H1 (cell line): ENCODE data around the gene GNAI2. TPM values are rescaled to one million over a fixed set of nuclear protein-coding genes. Genes with fewer than 3 reads are reported as not detected.

ENCODE experiments used
- EZH2 ChIP-seq: fragments of 200-600 bp; sonication (generic); IDR thresholded peaks from 2 replicates; pipeline ENCODE4 v1.7.1; 2012; ENCODE audit warnings: low read depth, mild to moderate bottlenecking, moderate library complexity, low read length, inconsistent platforms; ENCODE audit not compliant: severe bottlenecking
- GABPA ChIP-seq: IDR thresholded peaks from 2 replicates; pipeline ENCODE4 v1.6.1; 2011; ENCODE audit warnings: mild to moderate bottlenecking, low read length, moderate library complexity, borderline replicate concordance; ENCODE audit not compliant: insufficient read depth
- KDM1A ChIP-seq: fragments of 200-600, 300-600 bp; sonication (generic); IDR thresholded peaks from 2 replicates; pipeline ENCODE4 v1.7.1; 2016; ENCODE audit warnings: mild to moderate bottlenecking, low read length, borderline replicate concordance
- KDM4A ChIP-seq: IDR thresholded peaks from one replicate; pipeline ENCODE4 v1.7.1; 2012; ENCODE audit warnings: low read depth, mild to moderate bottlenecking, moderate library complexity, low read length, inconsistent platforms; ENCODE audit not compliant: severe bottlenecking
- RAD21 ChIP-seq, 2 experiments: IDR thresholded peaks in 1 of 2; conservative IDR thresholded peaks in 1 of 2; 2 replicates each; pipeline ENCODE4 v1.6.1; 2011; ENCODE audit warnings: low read depth in 2 of 2, low read length in 2 of 2, improper control_type of control experiment in 1 of 2, inconsistent platforms in 1 of 2, mild to moderate bottlenecking in 1 of 2, moderate library complexity in 1 of 2
- RXRA ChIP-seq: IDR thresholded peaks from 2 replicates; pipeline ENCODE4 v1.6.1; 2011; ENCODE audit warnings: low read depth, mild to moderate bottlenecking, low read length, moderate library complexity; ENCODE audit not compliant: insufficient read depth
- SIN3A ChIP-seq, 2 experiments: IDR thresholded peaks in 1 of 2; conservative IDR thresholded peaks in 1 of 2; 2 replicates each; pipeline ENCODE4 v1.6.1; 2011 to 2012; ENCODE audit warnings: low read length in 2 of 2, improper control_type of control experiment in 1 of 2, low read depth in 1 of 2, mild to moderate bottlenecking in 1 of 2
- polyA plus RNA-seq, 7 experiments: library from polyadenylated mRNA; depleted of rRNA in 3 of 7; stranded (reverse) in 5 of 7; unstranded in 2 of 7; fragments of >200 nt in 5 of 7; fragments of 200-250 nt in 2 of 7; gene quantifications; 1 replicate in 5 of 7; 2 replicates in 1 of 7; 4 replicates in 1 of 7; pipeline versions ENCODE4 v1.2.1 to v1.2.3, GENCODE V29; 2011 to 2013; ENCODE audit warnings: missing spikeins in 2 of 7, mixed read lengths in 2 of 7
- total RNA-seq: library from RNA; stranded (reverse); fragmentation: NEBNext Ultra II Directional; extraction: Animal tissue kit (Norgen Biotek cat#: 25700); gene quantifications from 2 replicates; pipeline ENCODE4 v1.2.1, GENCODE V29; 2021
- TF ChIP-seq, protein P1 (sequence below): IDR thresholded peaks from 2 replicates; pipeline ENCODE4 v1.6.1; 2011; ENCODE audit warnings: low read depth, mild to moderate bottlenecking, low read length; ENCODE audit not compliant: insufficient read depth

GNAI2 gene
- total and polyA plus RNA-seq, 2 of the 8 experiments (the other 6 are each of a cell fraction or from before 2014, with no cell fraction given), result 168 to 539 TPM

DNA sequence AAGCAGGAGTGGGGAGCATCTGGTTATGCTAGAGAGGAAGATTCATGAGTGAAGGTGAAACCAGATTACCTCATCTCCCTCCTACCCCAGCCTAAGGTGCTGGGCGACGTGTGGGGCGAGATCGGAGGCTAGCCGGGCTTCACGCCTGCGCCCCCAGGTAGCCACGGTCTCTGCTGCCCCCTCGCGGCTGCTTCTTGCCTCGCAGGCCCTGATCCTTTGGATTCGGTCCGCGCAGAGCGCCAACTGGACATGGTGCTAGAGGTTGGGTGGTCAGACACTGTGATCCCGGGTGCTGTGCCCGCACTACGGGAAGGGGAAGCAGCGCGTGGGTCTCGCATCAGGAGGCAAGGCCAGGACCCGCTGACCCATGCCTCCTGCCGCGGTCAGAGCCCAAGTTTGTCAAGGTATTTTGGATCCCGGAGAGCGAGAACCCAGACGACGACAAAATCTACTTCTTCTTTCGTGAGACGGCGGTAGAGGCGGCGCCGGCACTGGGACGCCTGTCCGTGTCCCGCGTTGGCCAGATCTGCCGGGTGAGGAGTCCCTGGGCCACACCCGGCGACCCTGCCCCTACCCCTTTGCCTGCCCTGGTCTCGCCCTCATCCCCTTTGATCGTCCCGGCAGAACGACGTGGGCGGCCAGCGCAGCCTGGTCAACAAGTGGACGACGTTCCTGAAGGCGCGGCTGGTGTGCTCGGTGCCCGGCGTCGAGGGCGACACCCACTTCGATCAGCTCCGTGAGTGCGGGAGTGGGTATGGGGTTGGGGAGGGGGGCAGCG lies 37.1 kb downstream of the GNAI2 start (continued):
- TF ChIP-seq KDM1A (no peak), EZH2 (no peak), RXRA (no peak), KDM4A (no peak), SIN3A (conservative IDR thresholded peaks at IDR 0.05 in 1 of 2, IDR thresholded peaks at IDR 0.05 in 1 of 2; ENCODE audit: low read depth in 1 of 2, low read length in 2 of 2) (0 out of 4 replicates have a peak, but pooled peaks of 1 of the 2 experiments have one; percentile 57), GABPA (peak; percentile 53; the same call in 1 of the 2 replicates), RAD21 (IDR thresholded peaks at IDR 0.05 in 1 of 2, conservative IDR thresholded peaks at IDR 0.05 in 1 of 2; ENCODE audit: low read depth in 2 of 2, low read length in 2 of 2) (peak; percentile 99)
- TF ChIP-seq, protein P1, sequence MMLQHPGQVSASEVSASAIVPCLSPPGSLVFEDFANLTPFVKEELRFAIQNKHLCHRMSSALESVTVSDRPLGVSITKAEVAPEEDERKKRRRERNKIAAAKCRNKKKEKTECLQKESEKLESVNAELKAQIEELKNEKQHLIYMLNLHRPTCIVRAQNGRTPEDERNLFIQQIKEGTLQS, result no peak
